ENCODE measurements around the gene BLTP3B.

- TF ChIP-seq CEBPB (IDR thresholded peaks at IDR 0.05) (no peak), EP300 (IDR thresholded peaks at IDR 0.05; ENCODE audit: borderline replicate concordance) (no peak)
These were observed 16.9 kb upstream of the BLTP3B start for GRCh38 chr12:100159391-100160104.
